ENCODE data around the gene RGR. TPM values are rescaled to one million over a fixed set of nuclear protein-coding genes. Genes with fewer than 3 reads are reported as not detected.

The RGR gene
- total RNA-seq, 1 experiment from 2014 or later: not detected

GRCh38 chr10:84248794-84249193 lies 3.9 kb downstream of the RGR start:
- CTCF ChIA-PET: interaction anchor here (0.9 to 4.6 kb wide), 4 partner anchors 8 to 101 kb away, joined by 3 to 36 read pairs (median 5); no protein-coding TSS in a partner anchor
- no peaks in the 10 kb centered on the region for H3K36me3 Mint-ChIP-seq
- ATAC-seq (peak; percentile 44), DNase-seq (ENCODE audit: low spot score) (no peak)
- H3K27ac Mint-ChIP-seq: no peak overlapping the region
- peaks cover 2% of the 10 kb centered on the region for H3K27me3 Mint-ChIP-seq (ENCODE audit: low read depth)
- H3K4me1 Mint-ChIP-seq: no peaks in the 10 kb centered on the region
- POLR2A ChIA-PET: interaction anchor here (0.6 kb wide), 1 partner anchor 13 kb away, joined by 3 read pairs; no protein-coding TSS in a partner anchor
- no peaks in the 10 kb centered on the region for H3K9me3 Mint-ChIP-seq
- no peak overlapping the region for H3K4me3 Mint-ChIP-seq
- TF ChIP-seq ZNF232 (CRISPR knock-in tag; IDR thresholded peaks at IDR 0.05): no peak
- no peak for TF ChIP-seq HMGXB4 (CRISPR knock-in tag; IDR thresholded peaks at IDR 0.05)
- no peak for TF ChIP-seq E2F1 (CRISPR knock-in tag; IDR thresholded peaks at IDR 0.05)
- TF ChIP-seq GABPB1 (CRISPR knock-in tag; IDR thresholded peaks at IDR 0.05): no peak
- no peak for TF ChIP-seq TEAD4 (CRISPR knock-in tag; IDR thresholded peaks at IDR 0.05)
- no peak for TF ChIP-seq SP1 (CRISPR knock-in tag; conservative IDR thresholded peaks at IDR 0.05)
- TF ChIP-seq MXD4 (CRISPR knock-in tag; IDR thresholded peaks at IDR 0.05; ENCODE audit: borderline replicate concordance): no peak
- no peak for TF ChIP-seq CDX4 (CRISPR knock-in tag; IDR thresholded peaks at IDR 0.05; ENCODE audit: borderline replicate concordance)
- TF ChIP-seq ZNF416 (CRISPR knock-in tag; IDR thresholded peaks at IDR 0.05): no peak
- TF ChIP-seq ARID4B (CRISPR knock-in tag; IDR thresholded peaks at IDR 0.05; ENCODE audit: borderline replicate concordance): no peak

GRCh38 chr10:84254552-84255478 lies 10.0 kb downstream of the RGR start:
- no peak for ATAC-seq
- no peak for TF ChIP-seq CBFB (CRISPR knock-in tag; IDR thresholded peaks at IDR 0.05; ENCODE audit: low read depth)
- TF ChIP-seq ATF1 (CRISPR knock-in tag; IDR thresholded peaks at IDR 0.05): no peak
- TF ChIP-seq FOXJ3 (CRISPR knock-in tag; IDR thresholded peaks at IDR 0.05; ENCODE audit: borderline replicate concordance): no peak
- no peak for TF ChIP-seq NR1H2 (CRISPR knock-in tag; IDR thresholded peaks at IDR 0.05)
- TF ChIP-seq MLX (CRISPR knock-in tag; IDR thresholded peaks at IDR 0.05): no peak
- TF ChIP-seq AR (CRISPR knock-in tag; IDR thresholded peaks at IDR 0.05): no peak
- TF ChIP-seq JAZF1 (CRISPR knock-in tag; IDR thresholded peaks at IDR 0.05): no peak
- TF ChIP-seq GRHL2 (CRISPR knock-in tag; IDR thresholded peaks at IDR 0.05; ENCODE audit: insufficient replicate concordance, severe bottlenecking): no peak
- no peak for TF ChIP-seq ESRRA (CRISPR knock-in tag; IDR thresholded peaks at IDR 0.05; ENCODE audit: borderline replicate concordance)
- no peak for TF ChIP-seq ZNF219 (CRISPR knock-in tag; IDR thresholded peaks at IDR 0.05; ENCODE audit: borderline replicate concordance)

More at GRCh38 chr10:84254552-84255478, 10.0 kb downstream of the RGR start:
- Mint-ChIP-seq H3K27me3 (ENCODE audit: low read depth) (peaks cover 19% of the 10 kb centered on the region), H3K9me3 (peaks cover 5% of the 10 kb centered on the region; the same call in 1 of the 2 replicates), H3K4me1 (0 out of 2 replicates have a peak, but pooled peaks cover 3% of the 10 kb centered on the region), H3K36me3 (no peaks in the 10 kb centered on the region), H3K4me3 (no peak overlapping the region), H3K27ac (no peak overlapping the region)
- no peak for DNase-seq (ENCODE audit: low spot score)
- CTCF ChIA-PET: interaction anchor here (1.0 to 4.5 kb wide), 3 partner anchors 11 to 283 kb away, joined by 4 to 48 read pairs (median 5); no protein-coding TSS in a partner anchor
- POLR2A ChIA-PET: no interaction called here

All from WTC11 (cell line).